ENCODE measurements around the gene NHERF1. TPM values are rescaled to one million over a fixed set of nuclear protein-coding genes. Genes with fewer than 3 reads are reported as not detected.

Gene NHERF1
- total RNA-seq, 1 experiment from 2014 or later, result 90.8 TPM

GRCh38 chr17:74712301-74712700 is 36.1 kb upstream of the NHERF1 start:
- Histone ChIP-seq H3K27me3 (ENCODE audit: control insufficient read depth, insufficient read depth, low read length) (no peaks in the 10 kb centered on the region), H3K4me3 (ENCODE audit: low read depth in 2 of 2, low read length in 2 of 2) (no peak overlapping the region), H3K36me3 (ENCODE audit: control insufficient read depth, insufficient read depth, low read length) (no peaks in the 10 kb centered on the region), H3K9me3 (ENCODE audit: control insufficient read depth, insufficient read depth, low read depth, low read length) (no peaks in the 10 kb centered on the region), H3K4me1 (ENCODE audit: control insufficient read depth, insufficient read depth, low read length) (no peaks in the 10 kb centered on the region), H3K27ac (ENCODE audit: low read length) (no peak overlapping the region)
- intact Hi-C loops (cut with micrococcal nuclease; ENCODE audit: unreplicated experiment), result no loop called here
- BruUV-seq (replicated peaks), result no TSS peak
- DNase-seq (ENCODE audit: low read depth, low spot score), result no peak
- POLR2A ChIA-PET, result no interaction called here
- CTCF ChIA-PET, result no interaction called here
- ATAC-seq, result no peak
- TF ChIP-seq POLR2AphosphoS5 (IDR thresholded peaks at IDR 0.05; ENCODE audit: low read depth, low read length) (no peak), TCF7L2 (IDR thresholded peaks at IDR 0.05; ENCODE audit: low read depth, low read length) (no peak), CTCF (IDR thresholded peaks at IDR 0.05) (no peak), SIN3A (IDR thresholded peaks at IDR 0.05; ENCODE audit: borderline replicate concordance, insufficient read depth, low read depth, low read length) (no peak)
- TF ChIP-seq, protein P1, sequence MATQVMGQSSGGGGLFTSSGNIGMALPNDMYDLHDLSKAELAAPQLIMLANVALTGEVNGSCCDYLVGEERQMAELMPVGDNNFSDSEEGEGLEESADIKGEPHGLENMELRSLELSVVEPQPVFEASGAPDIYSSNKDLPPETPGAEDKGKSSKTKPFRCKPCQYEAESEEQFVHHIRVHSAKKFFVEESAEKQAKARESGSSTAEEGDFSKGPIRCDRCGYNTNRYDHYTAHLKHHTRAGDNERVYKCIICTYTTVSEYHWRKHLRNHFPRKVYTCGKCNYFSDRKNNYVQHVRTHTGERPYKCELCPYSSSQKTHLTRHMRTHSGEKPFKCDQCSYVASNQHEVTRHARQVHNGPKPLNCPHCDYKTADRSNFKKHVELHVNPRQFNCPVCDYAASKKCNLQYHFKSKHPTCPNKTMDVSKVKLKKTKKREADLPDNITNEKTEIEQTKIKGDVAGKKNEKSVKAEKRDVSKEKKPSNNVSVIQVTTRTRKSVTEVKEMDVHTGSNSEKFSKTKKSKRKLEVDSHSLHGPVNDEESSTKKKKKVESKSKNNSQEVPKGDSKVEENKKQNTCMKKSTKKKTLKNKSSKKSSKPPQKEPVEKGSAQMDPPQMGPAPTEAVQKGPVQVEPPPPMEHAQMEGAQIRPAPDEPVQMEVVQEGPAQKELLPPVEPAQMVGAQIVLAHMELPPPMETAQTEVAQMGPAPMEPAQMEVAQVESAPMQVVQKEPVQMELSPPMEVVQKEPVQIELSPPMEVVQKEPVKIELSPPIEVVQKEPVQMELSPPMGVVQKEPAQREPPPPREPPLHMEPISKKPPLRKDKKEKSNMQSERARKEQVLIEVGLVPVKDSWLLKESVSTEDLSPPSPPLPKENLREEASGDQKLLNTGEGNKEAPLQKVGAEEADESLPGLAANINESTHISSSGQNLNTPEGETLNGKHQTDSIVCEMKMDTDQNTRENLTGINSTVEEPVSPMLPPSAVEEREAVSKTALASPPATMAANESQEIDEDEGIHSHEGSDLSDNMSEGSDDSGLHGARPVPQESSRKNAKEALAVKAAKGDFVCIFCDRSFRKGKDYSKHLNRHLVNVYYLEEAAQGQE (IDR thresholded peaks at IDR 0.05; ENCODE audit: insufficient read depth in 1 of 2, low read depth in 2 of 2, low read length in 1 of 2), result no peak
- in situ Hi-C loops (cut with HindIII; ENCODE audit: low pct_unique_long_range_greater_than_20kb, low sequenced_read_pairs), result no loop called here

GRCh38 chr17:74712756-74713155 is 35.7 kb upstream of the NHERF1 start, which contains the start of gene CD300LF:
CD300LF (minus strand) TSS chr17:74712923; CDS start chr17:74712866, 57 bp downstream.
- H3K9me3 ChIP-seq (ENCODE audit: control insufficient read depth, insufficient read depth, low read depth, low read length), result no peaks in the 10 kb centered on the region
- no peaks in the 10 kb centered on the region for H3K36me3 ChIP-seq (ENCODE audit: control insufficient read depth, insufficient read depth, low read length)
- no peak for ATAC-seq
- no peak within 1 kb of the TSS for H3K4me3 ChIP-seq (ENCODE audit: low read depth in 2 of 2, low read length in 2 of 2)
- H3K27me3 ChIP-seq (ENCODE audit: control insufficient read depth, insufficient read depth, low read length), result no peaks in the 10 kb centered on the region
- in situ Hi-C loops (cut with HindIII; ENCODE audit: low pct_unique_long_range_greater_than_20kb, low sequenced_read_pairs) (no loop called here), intact Hi-C loops (cut with micrococcal nuclease; ENCODE audit: unreplicated experiment) (no loop called here)
- DNase-seq (ENCODE audit: low read depth, low spot score), result no peak
- no TSS peak for BruUV-seq (replicated peaks)
- CTCF ChIA-PET, result no interaction called here
- POLR2A ChIA-PET, result no interaction called here
- H3K27ac ChIP-seq (ENCODE audit: low read length), result no peak within 1 kb of the TSS
- no peaks in the 10 kb centered on the region for H3K4me1 ChIP-seq (ENCODE audit: control insufficient read depth, insufficient read depth, low read length)
- TF ChIP-seq SIN3A (IDR thresholded peaks at IDR 0.05; ENCODE audit: borderline replicate concordance, insufficient read depth, low read depth, low read length) (no peak), CTCF (IDR thresholded peaks at IDR 0.05) (no peak), POLR2AphosphoS5 (IDR thresholded peaks at IDR 0.05; ENCODE audit: low read depth, low read length) (no peak), TCF7L2 (IDR thresholded peaks at IDR 0.05; ENCODE audit: low read depth, low read length) (no peak)
- TF ChIP-seq, protein P1 (IDR thresholded peaks at IDR 0.05; ENCODE audit: insufficient read depth in 1 of 2, low read depth in 2 of 2, low read length in 1 of 2), result no peak
